ENCODE results near the gene ALDH3B2.
"Not testable (repeated sequence)": the region's sequence is repeated elsewhere in the genome, so short reads cannot be mapped to it uniquely, and the experiment has no call there.

Gene ALDH3B2

GRCh38 chr11:67682126-67683034, 8.0 kb upstream of the ALDH3B2 start:
- DNase-seq = not testable (repeated sequence)

- DNase-seq = no peak
Observed at GRCh38 chr11:67680696-67681470, 6.5 kb upstream of the ALDH3B2 start.

- DNase-seq = no peak
Observed at GRCh38 chr11:67675058-67675747, 780 bp upstream of the ALDH3B2 start.

- DNase-seq = no peak
Observed at GRCh38 chr11:67673902-67674301, 521 bp downstream of the ALDH3B2 start.

- no peak for DNase-seq
Observed at GRCh38 chr11:67673358-67673757, 1.1 kb downstream of the ALDH3B2 start.

GRCh38 chr11:67671211-67671520, 3.3 kb downstream of the ALDH3B2 start:
- DNase-seq = no peak

- DNase-seq = no peak
Observed at GRCh38 chr11:67670316-67671210, 3.9 kb downstream of the ALDH3B2 start.

- no peak for DNase-seq
Observed at GRCh38 chr11:67668192-67668551, 6.3 kb downstream of the ALDH3B2 start.

- DNase-seq = no peak
Observed at GRCh38 chr11:67667490-67668191, 6.8 kb downstream of the ALDH3B2 start.

GRCh38 chr11:67666676-67667489, 7.5 kb downstream of the ALDH3B2 start:
- DNase-seq = no peak

GRCh38 chr11:67666303-67666645, 8.1 kb downstream of the ALDH3B2 start:
- DNase-seq = no peak

- DNase-seq = no peak
Observed at GRCh38 chr11:67665541-67666302, 8.7 kb downstream of the ALDH3B2 start.

GRCh38 chr11:67664696-67665540, 9.5 kb downstream of the ALDH3B2 start:
- DNase-seq = no peak

- no peak for DNase-seq
Observed at GRCh38 chr11:67664213-67664585, 10.2 kb downstream of the ALDH3B2 start.

- DNase-seq = no peak
Observed at GRCh38 chr11:67663532-67664212, 10.8 kb downstream of the ALDH3B2 start.

GRCh38 chr11:67662835-67663531, 11.4 kb downstream of the ALDH3B2 start:
- no peak for DNase-seq

GRCh38 chr11:67662142-67662834, 12.1 kb downstream of the ALDH3B2 start:
- DNase-seq = no peak

Data from NCI-H1694 treated with DMSO at 0.1 percent for 48 hours (cell line).